ENCODE data around the gene KCNJ11. TPM values are rescaled to one million over a fixed set of nuclear protein-coding genes. Genes with fewer than 3 reads are reported as not detected.
A peak's percentile ranks its signal among the peaks of the same experiment; 100 is the strongest.

Gene KCNJ11
- total and polyA plus RNA-seq, 2 of the 13 experiments (the other 11 are each of a cell fraction or from before 2014, with no cell fraction given), result 0.38 to 1.6 TPM

GRCh38 chr11:17352950-17353820 is 35.3 kb downstream of the KCNJ11 start (continued):
- TF ChIP-seq FUBP1 (CRISPR knock-in tag; IDR thresholded peaks at IDR 0.05; ENCODE audit: borderline replicate concordance) (no peak), ATM (IDR thresholded peaks at IDR 0.05; ENCODE audit: borderline replicate concordance) (no peak), ZNF777 (CRISPR knock-in tag; IDR thresholded peaks at IDR 0.05) (peak; percentile 42; the same call in 1 of the 2 replicates), AGO2 (optimal IDR thresholded peaks at IDR 0.05; ENCODE audit: low read depth, low read length) (peak; percentile 96), ZNF24 (IDR thresholded peaks at IDR 0.05) (no peak; the same call in 1 of the 2 replicates), ZSCAN30 (CRISPR knock-in tag; IDR thresholded peaks at IDR 0.05) (no peak), RAD21 (CRISPR knock-in tag; IDR thresholded peaks at IDR 0.05) (peak; percentile 24; the same call in 1 of the 2 replicates), ZNF619 (CRISPR knock-in tag; IDR thresholded peaks at IDR 0.05) (peak; percentile 74; the same call in 1 of the 2 replicates), PAWR (CRISPR knock-in tag; IDR thresholded peaks at IDR 0.05; ENCODE audit: borderline replicate concordance) (no peak), HMGXB3 (CRISPR knock-in tag; IDR thresholded peaks at IDR 0.05; ENCODE audit: borderline replicate concordance) (0 out of 2 replicates have a peak, but pooled peaks have one; percentile 25), HOXA7 (CRISPR knock-in tag; IDR thresholded peaks at IDR 0.05) (no peak), NFKB2 (CRISPR knock-in tag; IDR thresholded peaks at IDR 0.05; ENCODE audit: borderline replicate concordance) (peak; percentile 80; the same call in 1 of the 2 replicates), ZNF317 (CRISPR knock-in tag; IDR thresholded peaks at IDR 0.05) (peak; percentile 83), CREB3 (CRISPR knock-in tag; IDR thresholded peaks at IDR 0.05) (no peak), ZNF296 (CRISPR knock-in tag; conservative IDR thresholded peaks at IDR 0.05) (peak; percentile 16; the same call in 1 of the 2 replicates), NKX3-1 (CRISPR knock-in tag; IDR thresholded peaks at IDR 0.05) (no peak), ZBTB37 (CRISPR knock-in tag; IDR thresholded peaks at IDR 0.05) (no peak), ZNF383 (CRISPR knock-in tag; IDR thresholded peaks at IDR 0.05; ENCODE audit: borderline replicate concordance) (no peak; the same call in 1 of the 2 replicates), PHF20 (CRISPR knock-in tag; IDR thresholded peaks at IDR 0.05) (peak; percentile 79)
